ENCODE measurements around the gene PSMG4. TPM values are rescaled to one million over a fixed set of nuclear protein-coding genes. Genes with fewer than 3 reads are reported as not detected.

PSMG4 gene
- total and polyA plus RNA-seq, 8 donors: 16.9 to 27.5 (median 22.2) TPM

- Histone ChIP-seq H3K36me3 (no peaks in the 10 kb centered on the region), H3K27ac (no peak overlapping the region), H3K4me1 (no peaks in the 10 kb centered on the region), H3K9me3 (no peaks in the 10 kb centered on the region), H3K4me3 (no peak overlapping the region), H3K27me3 (no peaks in the 10 kb centered on the region)
- no peak for ATAC-seq
- TF ChIP-seq CTCF (IDR thresholded peaks at IDR 0.05): no peak
- intact Hi-C loops (cut with DNase I): no loop called here
- no peak for DNase-seq
Measured at GRCh38 chr6:3297909-3298308, 39.2 kb downstream of the PSMG4 start.

GRCh38 chr6:3299221-3299620 is 40.5 kb downstream of the PSMG4 start:
- intact Hi-C loops (cut with DNase I): no loop called here
- ATAC-seq: no peak
- Histone ChIP-seq H3K4me3 (no peak overlapping the region), H3K27me3 (no peaks in the 10 kb centered on the region), H3K27ac (no peak overlapping the region), H3K4me1 (no peaks in the 10 kb centered on the region), H3K36me3 (no peaks in the 10 kb centered on the region), H3K9me3 (no peaks in the 10 kb centered on the region)
- TF ChIP-seq CTCF (IDR thresholded peaks at IDR 0.05): no peak
- DNase-seq: no peak

GRCh38 chr6:3301506-3301905 is 42.8 kb downstream of the PSMG4 start:
- no peak for TF ChIP-seq CTCF (IDR thresholded peaks at IDR 0.05)
- Histone ChIP-seq H3K9me3 (no peaks in the 10 kb centered on the region), H3K4me3 (no peak overlapping the region), H3K27ac (no peak overlapping the region), H3K27me3 (no peaks in the 10 kb centered on the region), H3K4me1 (no peaks in the 10 kb centered on the region), H3K36me3 (no peaks in the 10 kb centered on the region)
- no peak for ATAC-seq
- no peak for DNase-seq
- intact Hi-C loops (cut with DNase I): no loop called here

- no peaks in the 10 kb centered on the region for H3K4me1 ChIP-seq
- DNase-seq (no peak), ATAC-seq (no peak)
- no peak for TF ChIP-seq CTCF (IDR thresholded peaks at IDR 0.05)
- H3K9me3 ChIP-seq: no peaks in the 10 kb centered on the region
- H3K4me3 ChIP-seq: no peak overlapping the region
- H3K27ac ChIP-seq: no peak overlapping the region
- no peaks in the 10 kb centered on the region for H3K36me3 ChIP-seq
- intact Hi-C loops (cut with DNase I): no loop called here
- H3K27me3 ChIP-seq: no peaks in the 10 kb centered on the region
Measured at GRCh38 chr6:3303795-3304411, 45.2 kb downstream of the PSMG4 start.

GRCh38 chr6:3304500-3305215 is 45.9 kb downstream of the PSMG4 start:
- intact Hi-C loops (cut with DNase I): no loop called here

More at GRCh38 chr6:3304500-3305215, 45.9 kb downstream of the PSMG4 start:
- Histone ChIP-seq H3K4me1 (no peaks in the 10 kb centered on the region), H3K4me3 (no peak overlapping the region), H3K27me3 (no peaks in the 10 kb centered on the region), H3K36me3 (no peaks in the 10 kb centered on the region), H3K27ac (no peak overlapping the region), H3K9me3 (no peaks in the 10 kb centered on the region)
- DNase-seq (no peak), ATAC-seq (no peak)
- no peak for TF ChIP-seq CTCF (IDR thresholded peaks at IDR 0.05)

Measured in left lung (tissue), 10 donors.